SH-SY5Y (cell line): ENCODE measurements around the gene DDR2.

Source experiments
- GATA2 ChIP-seq: IDR thresholded peaks from 2 replicates; pipeline ENCODE4 v1.6.1; 2011; ENCODE audit warnings: mild to moderate bottlenecking, low read depth, low read length
- GATA3 ChIP-seq: IDR thresholded peaks from 2 replicates; pipeline ENCODE4 v1.6.1; 2011; ENCODE audit warnings: low read depth, mild to moderate bottlenecking, low read length, moderate library complexity

DNA sequence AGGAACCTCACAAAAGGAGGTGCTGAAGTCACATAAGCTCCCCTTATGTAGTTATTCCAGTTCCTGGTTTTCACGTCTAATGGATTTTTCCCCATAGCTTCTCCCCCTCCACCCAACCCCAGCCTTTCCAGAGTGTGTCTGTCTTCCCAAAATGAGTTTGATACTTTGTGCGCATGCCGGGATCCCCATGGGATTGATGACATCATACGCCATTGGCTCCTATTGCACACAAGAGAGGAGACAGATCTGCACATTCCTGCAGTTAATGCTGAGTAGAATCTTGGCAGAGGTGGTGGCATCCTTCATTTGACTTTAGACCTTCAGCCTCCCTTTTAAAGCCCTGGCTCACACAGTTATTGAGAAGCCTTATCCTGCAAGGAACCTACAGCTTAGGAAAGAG, 71.4 kb downstream of the DDR2 start:
- TF ChIP-seq GATA2 (no peak), GATA3 (no peak)
